ENCODE data around the gene BCAR1. TPM values are rescaled to one million over a fixed set of nuclear protein-coding genes. Genes with fewer than 3 reads are reported as not detected.

Gene BCAR1
- total and polyA plus RNA-seq, 10 of the 15 experiments (the other 5 are each of a cell fraction or from before 2014, with no cell fraction given) = 0.13 to 14.1 (median 2.8) TPM; not detected in 1

DNA sequence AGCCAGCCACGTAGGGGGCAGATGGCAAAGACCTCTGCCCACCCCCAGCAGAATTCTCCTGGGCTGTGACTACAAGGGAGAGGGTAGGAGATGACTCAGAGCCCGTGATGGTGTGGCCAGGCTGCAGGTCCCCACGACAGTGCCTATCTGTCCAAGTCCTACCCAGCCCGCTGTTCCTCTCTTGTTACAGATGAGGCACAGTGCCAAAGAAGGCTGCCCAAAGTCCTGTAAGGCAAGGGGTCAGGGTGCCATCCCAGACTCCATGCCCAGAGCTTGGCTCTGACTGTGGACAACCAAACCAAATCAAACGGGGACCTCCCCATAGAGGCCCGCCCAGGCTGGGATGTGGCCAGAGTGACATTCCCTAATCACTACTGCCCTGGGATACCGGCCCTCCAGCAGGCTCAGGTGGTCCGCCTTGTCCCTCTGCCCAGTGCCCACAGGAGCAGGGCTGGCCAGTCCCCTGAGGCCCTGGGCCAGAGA lies 12.6 kb upstream of the BCAR1 start (continued):
- TF ChIP-seq ATF2 (IDR thresholded peaks at IDR 0.05; ENCODE audit: low read length) = no peak
- TF ChIP-seq PML (IDR thresholded peaks at IDR 0.05; ENCODE audit: low read length) = no peak
- no peak for TF ChIP-seq ZBTB40 (IDR thresholded peaks at IDR 0.05; ENCODE audit: borderline replicate concordance)

DNA sequence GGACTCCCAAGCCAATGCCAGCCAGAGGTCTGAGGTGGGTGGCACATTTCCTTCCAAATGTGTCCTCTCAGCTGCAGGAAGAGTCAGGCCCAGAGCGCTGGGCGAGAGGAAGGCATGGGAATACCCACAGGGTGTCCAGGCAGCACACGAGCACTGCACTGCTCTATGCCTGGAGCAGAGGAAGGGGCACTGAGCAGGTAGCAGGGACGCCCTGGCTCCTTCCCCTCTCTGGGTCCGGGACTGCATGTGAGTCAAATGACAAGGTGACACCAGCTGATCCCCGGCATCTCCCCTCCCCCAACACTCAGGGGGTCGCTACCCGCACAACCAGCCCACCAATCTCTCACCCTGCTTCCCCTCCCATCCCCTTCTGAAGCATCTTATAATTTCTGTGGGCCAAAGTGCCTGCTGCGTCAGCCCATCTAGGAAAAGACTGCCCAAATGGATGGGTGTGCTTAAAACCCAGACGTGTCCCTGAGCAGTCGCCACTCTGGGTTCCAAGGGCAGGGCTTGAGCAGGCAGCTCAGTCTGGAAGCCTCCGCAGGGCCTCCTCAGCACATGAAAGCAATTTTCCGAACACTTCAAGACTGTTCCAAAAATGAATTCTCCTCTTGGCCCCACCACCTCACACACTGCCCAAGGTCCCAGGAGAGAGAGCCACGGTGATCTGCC lies 12.0 kb upstream of the BCAR1 start:
- Histone ChIP-seq H3K9ac (ENCODE audit: control insufficient read depth, insufficient read depth, low read length) (no peak overlapping the region), H3K27ac (ENCODE audit: control insufficient read depth, insufficient read depth) (no peak overlapping the region), H3K9me3 (replicated peaks; ENCODE audit: control insufficient read depth, insufficient read depth, low read length) (no peaks in the 10 kb centered on the region; the same call in 2 of the 3 replicates), H3K4me3 (no peak overlapping the region), H3K27me3 (replicated peaks in 1 of 2; ENCODE audit: control insufficient read depth in 2 of 2, insufficient read depth in 2 of 2, low read length in 1 of 2) (no peaks in the 10 kb centered on the region; a peak in 1 of 4 replicates), H3K36me3 (ENCODE audit: control insufficient read depth in 2 of 2, insufficient read depth in 2 of 2, low read length in 1 of 2) (no peaks in the 10 kb centered on the region), H3K4me1 (ENCODE audit: control insufficient read depth, insufficient read depth, low read length) (peaks cover 9% of the 10 kb centered on the region), H2AFZ (ENCODE audit: control insufficient read depth, low read depth, low read length) (no peak overlapping the region), H3K79me2 (ENCODE audit: control insufficient read depth, insufficient read depth, low read length) (peaks cover 9% of the 10 kb centered on the region), H4K20me1 (ENCODE audit: control insufficient read depth, insufficient read depth) (no peaks in the 10 kb centered on the region), H3K4me2 (ENCODE audit: control insufficient read depth, insufficient read depth) (peak overlapping the region; percentile 30)
- ChIA-PET POLR2A (no interaction called here), RAD21 (ENCODE audit: unreplicated experiment) (no interaction called here), CTCF (no interaction called here), SMC1A (ENCODE audit: uncharacterized antibody, unreplicated experiment) (no interaction called here)
- DNase-seq (ENCODE audit: low read depth, low spot score) (no peak), FAIRE-seq (no peak), ATAC-seq (no peak)
- no TSS peak for BruUV-seq (replicated peaks)
- 50% methylated on average over 14 of the region's 14 CpGs for WGBS (ENCODE audit: insufficient coverage, insufficient replicate concordance, low lambda C conversion rate, missing lambda C conversion rate)
- intact Hi-C loops (cut with micrococcal nuclease; ENCODE audit: unreplicated experiment) (no loop called here), in situ Hi-C loops (cut with MboI) (no loop called here)
- TF ChIP-seq YY1 (IDR thresholded peaks at IDR 0.05; ENCODE audit: low read depth, low read length) = no peak
- TF ChIP-seq ESRRA (IDR thresholded peaks at IDR 0.05; ENCODE audit: low read length) = no peak
- TF ChIP-seq PAX5 (IDR thresholded peaks at IDR 0.05; ENCODE audit: borderline replicate concordance, low read depth, low read length) = no peak
- no peak for TF ChIP-seq HDAC6 (IDR thresholded peaks at IDR 0.05; ENCODE audit: unreplicated experiment)
- no peak for TF ChIP-seq BMI1 (IDR thresholded peaks at IDR 0.05; ENCODE audit: borderline replicate concordance)
- TF ChIP-seq ZNF622 (IDR thresholded peaks at IDR 0.05) = no peak
- no peak for TF ChIP-seq POLR2A (IDR thresholded peaks at IDR 0.05; ENCODE audit: low read depth, low read length)
- TF ChIP-seq NFYA (IDR thresholded peaks at IDR 0.05; ENCODE audit: borderline replicate concordance, low read depth, low read length) = no peak
- no peak for TF ChIP-seq ZNF24 (IDR thresholded peaks at IDR 0.05)
- no peak for TF ChIP-seq EED (IDR thresholded peaks at IDR 0.05; ENCODE audit: low read depth)
- no peak for TF ChIP-seq NFXL1 (IDR thresholded peaks at IDR 0.05; ENCODE audit: borderline replicate concordance)
- no peak for TF ChIP-seq TCF3 (IDR thresholded peaks at IDR 0.05; ENCODE audit: borderline replicate concordance, insufficient read depth, low read depth, low read length)
- no peak for TF ChIP-seq BHLHE40 (IDR thresholded peaks at IDR 0.05; ENCODE audit: borderline replicate concordance in 1 of 2, low read depth in 2 of 2, low read length in 1 of 2)
